ENCODE measurements around the gene ZNF326.

The ZNF326 gene

GRCh38 chr1:90074137-90074536 lies 79.2 kb downstream of the ZNF326 start:
- DNase-seq = no peak

DNA sequence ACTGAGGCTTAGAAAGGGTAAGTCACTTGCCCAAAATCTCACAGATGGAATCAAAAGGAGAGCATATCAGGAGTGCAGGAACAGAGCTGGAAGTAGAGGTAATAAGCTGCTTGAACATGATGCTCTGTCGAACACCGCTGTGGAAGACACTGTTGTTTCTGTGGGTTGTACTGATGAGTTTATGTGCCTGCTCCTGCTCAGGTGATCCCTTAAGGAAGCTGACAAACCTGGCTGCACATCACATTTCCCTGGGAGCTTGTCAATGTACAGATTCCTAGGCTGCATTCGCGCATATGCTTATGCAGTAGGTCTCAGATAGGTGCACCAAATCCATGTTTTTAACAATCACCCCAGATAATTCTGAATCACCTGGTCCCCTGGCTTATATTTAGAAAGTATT lies 79.7 kb downstream of the ZNF326 start:
- no peak for DNase-seq

- DNase-seq = no peak
These were observed 80.1 kb downstream of the ZNF326 start for GRCh38 chr1:90074970-90075391.

- no peak for DNase-seq
These were observed 89.1 kb downstream of the ZNF326 start for GRCh38 chr1:90083995-90084394.

Measured in hypothalamus (tissue), 51 donors.